ENCODE data around the gene GABRR3.

The GABRR3 gene

DNA sequence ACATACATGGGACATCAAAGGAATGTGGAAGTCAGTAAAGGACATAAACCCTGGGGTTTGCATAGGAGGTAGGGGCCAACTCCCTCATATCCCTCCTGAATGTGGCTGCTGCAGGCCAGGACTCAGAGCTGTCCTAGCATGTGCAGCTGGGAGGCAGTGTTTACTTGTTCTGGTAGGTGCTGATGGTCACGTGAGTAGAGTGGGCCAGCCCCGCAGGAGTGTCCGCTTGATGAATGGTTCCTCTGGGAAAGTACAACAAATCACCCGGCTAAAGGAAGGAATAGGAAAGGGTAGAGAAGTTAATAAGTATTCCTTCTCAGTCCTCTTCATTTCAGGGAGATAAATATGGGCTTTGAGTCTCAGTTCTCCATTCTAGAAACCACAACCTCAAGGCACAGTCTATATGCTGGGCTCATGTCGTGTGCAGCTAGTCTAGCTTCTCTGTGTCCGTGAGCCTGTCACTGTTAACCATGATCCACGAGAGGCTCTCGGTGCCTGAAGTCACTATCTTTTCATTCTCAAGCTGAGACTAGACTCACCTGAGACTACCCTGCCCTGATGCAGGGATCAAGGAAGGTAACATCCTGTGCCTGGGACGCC lies 80.8 kb downstream of the GABRR3 start:
- DNase-seq = no peak

DNA sequence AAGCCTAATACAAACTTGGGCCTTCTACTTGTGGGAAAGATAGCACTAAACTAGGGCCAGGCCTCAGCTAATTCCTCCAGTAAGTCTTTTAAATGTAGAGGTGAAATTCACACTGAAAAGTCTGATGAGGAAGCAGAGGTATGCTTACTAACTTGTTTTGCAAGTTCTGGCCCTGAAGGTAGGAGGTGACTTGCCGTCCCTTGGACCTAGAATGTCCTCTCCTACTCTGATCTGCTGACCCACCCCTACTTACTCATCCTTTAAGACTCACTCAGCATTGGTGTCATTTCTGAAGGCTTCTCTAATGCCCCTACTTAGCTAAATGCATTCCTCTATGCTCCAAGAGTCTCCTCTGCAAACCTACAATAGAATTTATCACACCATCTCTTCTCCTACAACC lies 82.2 kb downstream of the GABRR3 start:
- DNase-seq = no peak

DNA sequence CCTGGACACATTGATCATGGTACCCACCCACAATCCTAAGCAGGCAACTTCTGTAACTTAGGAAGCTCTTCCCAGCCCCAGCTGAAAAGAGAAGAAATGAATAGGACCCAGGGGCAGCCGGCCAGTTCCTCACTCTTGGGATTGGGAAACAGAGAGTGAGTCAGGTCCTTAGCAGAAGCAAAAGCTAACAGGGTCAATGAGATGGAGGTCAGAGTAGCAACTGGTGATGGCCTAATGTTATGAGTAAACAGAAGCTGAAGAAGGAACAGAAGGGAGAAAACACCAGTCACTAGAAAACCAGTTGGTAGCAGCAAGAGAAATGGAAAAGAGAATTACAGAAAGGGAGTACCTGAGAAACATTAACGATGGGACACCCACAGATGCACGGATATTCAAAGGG lies 82.8 kb downstream of the GABRR3 start:
- peak; percentile 6 for DNase-seq

GRCh38 chr3:97950360-97950759 lies 84.8 kb downstream of the GABRR3 start:
- DNase-seq = no peak

DNA sequence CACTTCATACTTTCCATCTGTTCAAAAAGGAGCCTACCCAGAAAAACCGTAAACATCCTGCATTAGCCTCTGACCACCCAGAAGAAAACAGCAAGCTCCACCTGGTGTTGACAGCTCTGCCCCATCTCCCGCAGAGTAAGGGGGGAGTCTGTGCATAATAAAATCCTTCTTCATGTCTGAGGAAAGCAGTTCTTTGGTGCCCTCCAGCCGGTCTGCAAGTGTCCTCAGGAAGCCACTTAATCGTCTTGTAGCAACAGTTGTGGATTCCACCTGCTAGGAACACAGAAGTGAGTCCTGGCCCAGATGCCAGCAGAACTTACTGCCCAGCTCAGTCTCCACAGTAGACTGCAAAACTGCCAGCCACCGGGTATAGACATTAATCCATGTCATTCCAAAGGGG lies 85.4 kb downstream of the GABRR3 start:
- no peak for DNase-seq

DNA sequence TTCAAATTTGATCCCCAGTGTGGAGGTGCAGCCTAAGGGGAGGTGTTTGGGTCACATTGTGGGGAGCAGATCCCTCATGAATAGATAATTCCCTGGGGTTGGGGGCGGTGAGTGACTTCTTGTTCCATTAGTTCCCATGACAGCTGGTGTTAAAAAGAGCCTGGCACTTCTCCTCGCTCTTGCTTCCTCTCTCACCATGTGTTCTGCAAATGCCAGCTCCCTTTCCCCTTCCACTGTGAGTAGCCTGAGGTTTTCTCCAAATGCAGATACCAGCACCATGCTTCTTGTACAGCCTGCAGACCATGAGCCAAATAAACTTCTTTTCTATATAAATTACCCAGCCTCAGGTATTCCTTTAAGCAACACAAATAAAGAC lies 86.0 kb downstream of the GABRR3 start:
- no peak for DNase-seq

DNA sequence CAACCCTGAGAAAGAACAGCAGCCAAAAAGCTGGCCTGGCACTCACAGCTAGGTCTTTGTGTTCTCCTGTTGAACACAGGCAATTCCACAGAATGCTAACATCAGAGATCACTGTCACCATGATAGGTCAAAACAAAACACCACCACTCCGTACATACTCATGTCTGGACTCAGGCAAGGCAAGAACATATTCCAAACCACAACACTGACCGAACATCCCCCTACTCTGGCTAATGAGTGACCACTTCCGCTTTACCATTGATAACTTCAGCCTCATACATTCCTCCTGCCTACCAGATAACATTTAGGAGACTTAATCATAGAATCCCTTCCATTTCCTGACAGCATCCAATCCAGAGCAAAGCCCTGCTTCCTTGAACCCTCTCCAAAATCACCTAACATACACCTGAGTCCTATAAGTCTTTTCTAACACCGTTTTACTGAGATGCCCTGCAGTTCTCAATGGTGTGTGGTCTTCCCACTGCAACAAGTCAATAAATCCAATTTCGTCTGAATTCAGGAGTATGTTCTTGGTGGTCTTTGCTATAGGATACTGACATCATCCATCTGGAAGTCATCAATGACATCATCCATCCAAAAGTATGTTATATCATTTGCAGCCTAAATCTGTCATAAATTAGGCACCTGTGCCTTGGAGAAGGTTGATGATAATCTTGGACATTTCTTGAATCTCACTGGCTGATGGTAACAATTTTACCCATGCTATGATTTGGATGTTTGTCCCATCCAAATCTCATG lies 86.6 kb downstream of the GABRR3 start:
- no peak for DNase-seq

DNA sequence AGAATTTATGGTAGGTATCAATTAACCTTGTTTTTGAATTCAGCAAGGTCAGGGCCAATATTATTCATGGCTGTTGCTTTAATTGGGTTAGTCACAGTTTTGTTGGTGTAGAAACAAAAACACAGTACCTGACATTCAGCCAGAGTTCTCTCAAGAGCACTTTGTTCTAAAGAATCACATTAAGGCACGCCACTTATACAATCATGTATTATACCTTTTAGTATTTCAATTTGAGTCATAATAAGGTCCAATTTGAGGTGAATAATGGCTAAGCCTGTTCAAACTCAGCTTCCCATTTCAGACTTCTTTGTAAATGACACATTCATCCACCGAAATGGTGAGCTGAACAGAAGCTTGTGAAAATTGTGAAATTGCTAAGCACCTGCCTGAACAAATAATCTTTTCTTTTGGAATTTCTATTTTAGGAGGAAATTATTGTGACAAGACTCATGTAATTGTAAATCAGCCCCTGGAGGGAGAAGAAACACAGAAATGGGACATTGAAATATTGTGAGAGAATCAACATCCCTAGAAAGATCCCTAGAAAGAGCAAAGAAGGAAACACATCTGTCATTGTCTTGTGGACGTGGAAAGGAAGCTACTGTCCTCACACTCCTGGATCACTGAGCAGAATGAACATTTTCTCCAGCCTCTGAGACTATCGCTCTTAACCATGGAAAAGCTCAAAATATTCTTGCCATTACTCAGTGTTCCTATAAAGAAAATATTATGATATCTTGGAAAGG lies 92.1 kb downstream of the GABRR3 start:
- no peak for DNase-seq

GRCh38 chr3:97940034-97940433 lies 95.1 kb downstream of the GABRR3 start:
- peak; percentile 49 for DNase-seq

DNA sequence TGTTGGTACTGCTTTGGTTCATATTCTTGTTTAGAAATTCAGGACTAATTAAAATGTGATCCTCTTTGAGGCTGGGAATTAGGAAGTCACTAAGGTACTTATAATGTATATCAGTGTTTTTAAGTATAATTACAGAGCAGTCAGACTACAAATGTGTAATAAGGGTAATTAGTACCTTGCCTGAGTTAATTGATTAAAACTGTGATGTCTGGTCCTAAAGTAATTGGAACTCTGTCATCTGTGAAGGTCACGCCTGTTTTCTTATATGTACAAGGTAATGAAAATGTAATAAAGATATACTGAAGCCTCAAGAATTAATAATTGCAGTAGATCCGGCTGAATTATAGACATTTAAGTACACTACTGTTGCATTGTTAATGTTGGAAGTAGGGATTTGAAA lies 95.7 kb downstream of the GABRR3 start:
- no peak for DNase-seq

GRCh38 chr3:97938444-97938843 lies 96.7 kb downstream of the GABRR3 start:
- no peak for DNase-seq

DNA sequence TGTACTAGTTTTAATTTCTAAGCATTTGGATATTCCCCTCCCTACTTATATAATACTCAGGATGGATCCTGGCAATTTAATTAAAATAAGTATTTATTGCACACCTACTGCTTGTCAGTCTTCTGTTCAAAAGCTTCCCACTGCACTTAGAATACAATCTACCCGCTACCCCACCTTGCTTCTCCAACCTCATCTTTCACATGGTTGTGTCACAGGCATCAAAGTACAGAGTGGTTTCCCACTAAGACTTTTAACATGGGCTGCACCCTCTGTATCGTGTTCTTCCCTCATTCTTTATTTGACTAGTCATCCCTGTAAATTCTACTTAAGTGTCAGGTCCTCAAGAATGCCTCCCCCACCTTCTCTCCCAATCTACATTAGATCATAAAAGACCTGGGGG lies 97.9 kb downstream of the GABRR3 start:
- no peak for DNase-seq

DNA sequence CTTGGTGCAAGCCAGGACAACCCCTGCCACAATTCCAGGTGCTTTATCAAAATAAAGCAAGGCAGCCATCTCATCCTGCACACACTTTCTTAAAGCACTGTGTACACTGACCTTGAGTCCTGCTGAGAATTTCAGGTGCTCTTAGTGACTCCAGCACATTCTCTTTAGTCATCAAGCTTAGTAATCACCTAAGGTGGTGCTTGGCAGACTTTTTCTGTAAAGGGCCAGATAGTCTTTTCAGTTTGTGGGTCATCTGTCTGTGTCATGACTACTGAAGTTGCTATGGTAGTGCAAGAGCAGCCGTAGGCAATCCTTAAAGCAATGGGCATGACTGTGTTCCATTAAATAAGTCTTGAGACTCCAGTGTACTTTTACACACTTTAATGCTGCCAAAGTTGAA lies 99.3 kb downstream of the GABRR3 start:
- DNase-seq = no peak
